ENCODE measurements around the gene DMPK.

DNA sequence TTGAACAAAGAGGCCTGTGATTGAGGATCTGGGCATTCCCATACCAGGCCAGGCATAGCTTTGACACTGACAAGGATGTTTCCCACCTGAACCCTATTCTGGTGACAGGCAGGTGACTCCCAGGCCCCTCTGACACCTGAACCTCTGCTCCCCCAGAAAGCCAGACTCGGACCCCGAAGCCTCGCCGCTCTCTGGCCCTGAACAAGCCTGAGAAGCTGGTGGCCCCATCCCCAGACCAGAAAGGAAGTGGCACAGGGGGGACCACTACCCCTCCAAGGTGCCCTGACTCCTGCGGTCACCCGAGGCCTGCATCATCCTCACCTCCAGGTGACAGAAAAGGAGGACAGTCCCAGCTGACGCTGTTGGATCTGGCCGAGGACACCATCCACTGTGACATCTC lies 28.0 kb downstream of the DMPK start:
- TF ChIP-seq CTCF (IDR thresholded peaks at IDR 0.05), result no peak
- TF ChIP-seq POLR2A (IDR thresholded peaks at IDR 0.05), result no peak

All from body of pancreas (tissue), 4 donors.